ENCODE measurements around the gene PLCB2. TPM values are rescaled to one million over a fixed set of nuclear protein-coding genes. Genes with fewer than 3 reads are reported as not detected.

The PLCB2 gene
- 0.89 TPM for polyA plus RNA-seq (2013, experiment 1 of 2; ENCODE audit: insufficient read length)
- 1.6 TPM for polyA plus RNA-seq (2013, experiment 2 of 2; ENCODE audit: insufficient read length)

GRCh38 chr15:40307421-40308211 is at the start of gene PLCB2:
Gene PLCB2 (minus strand): TSS chr15:40307935. CDS start chr15:40307672, 263 bp downstream.
- no peak for DNase-seq

GRCh38 chr15:40357246-40357645 is 49.5 kb upstream of the PLCB2 start:
- DNase-seq, result no peak

- DNase-seq, result no peak
Measured at GRCh38 chr15:40355976-40356585, 48.3 kb upstream of the PLCB2 start.

- DNase-seq, result peak; percentile 88
Measured at GRCh38 chr15:40354408-40355171, 46.9 kb upstream of the PLCB2 start.

GRCh38 chr15:40353697-40354096 is 46.0 kb upstream of the PLCB2 start:
- DNase-seq, result no peak

- DNase-seq, result no peak
Measured at GRCh38 chr15:40352281-40352901, 44.7 kb upstream of the PLCB2 start.

GRCh38 chr15:40349163-40349562 is 41.4 kb upstream of the PLCB2 start:
- DNase-seq, result no peak

GRCh38 chr15:40348474-40348870 is 40.7 kb upstream of the PLCB2 start:
- DNase-seq, result no peak

GRCh38 chr15:40347559-40348473 is 40.1 kb upstream of the PLCB2 start:
- DNase-seq, result no peak

GRCh38 chr15:40346579-40347558 is 39.1 kb upstream of the PLCB2 start:
- DNase-seq, result no peak

- no peak for DNase-seq
Measured at GRCh38 chr15:40345867-40346578, 38.3 kb upstream of the PLCB2 start.

GRCh38 chr15:40345225-40345866 is 37.6 kb upstream of the PLCB2 start:
- DNase-seq, result no peak

GRCh38 chr15:40344631-40345120 is 36.9 kb upstream of the PLCB2 start:
- peak; percentile 75 for DNase-seq

GRCh38 chr15:40344217-40344616 is 36.5 kb upstream of the PLCB2 start:
- DNase-seq, result peak; percentile 69

GRCh38 chr15:40343512-40343911 is 35.8 kb upstream of the PLCB2 start:
- peak; percentile 94 for DNase-seq

- no peak for DNase-seq
Measured at GRCh38 chr15:40342416-40343320, 34.9 kb upstream of the PLCB2 start.

- DNase-seq, result peak; percentile 94
Measured at GRCh38 chr15:40340740-40341400, 33.1 kb upstream of the PLCB2 start, which contains the start of gene CCDC9B. Gene CCDC9B (minus strand): TSS chr15:40340939. CDS start chr15:40340819, 120 bp downstream.
